DMS 273 treated with DMSO at 0.1 percent for 48 hours (cell line): Measurements from ENCODE around the gene CXCL16.

Experiments used
- DNase-seq: peaks from one replicate; lab custom pipeline; 2025; lab: John Stamatoyannopoulos, UW

Gene CXCL16

GRCh38 chr17:4739122-4740024 lies at the start of gene CXCL16, which contains the start of gene ZMYND15:
Gene CXCL16, minus strand, starts transcription at chr17:4739928. Its CDS starts 589 bp downstream, at chr17:4739339.
Gene ZMYND15, plus strand, starts transcription at chr17:4739833. Its CDS starts 716 bp downstream, at chr17:4740549.
- no peak for DNase-seq

DNA sequence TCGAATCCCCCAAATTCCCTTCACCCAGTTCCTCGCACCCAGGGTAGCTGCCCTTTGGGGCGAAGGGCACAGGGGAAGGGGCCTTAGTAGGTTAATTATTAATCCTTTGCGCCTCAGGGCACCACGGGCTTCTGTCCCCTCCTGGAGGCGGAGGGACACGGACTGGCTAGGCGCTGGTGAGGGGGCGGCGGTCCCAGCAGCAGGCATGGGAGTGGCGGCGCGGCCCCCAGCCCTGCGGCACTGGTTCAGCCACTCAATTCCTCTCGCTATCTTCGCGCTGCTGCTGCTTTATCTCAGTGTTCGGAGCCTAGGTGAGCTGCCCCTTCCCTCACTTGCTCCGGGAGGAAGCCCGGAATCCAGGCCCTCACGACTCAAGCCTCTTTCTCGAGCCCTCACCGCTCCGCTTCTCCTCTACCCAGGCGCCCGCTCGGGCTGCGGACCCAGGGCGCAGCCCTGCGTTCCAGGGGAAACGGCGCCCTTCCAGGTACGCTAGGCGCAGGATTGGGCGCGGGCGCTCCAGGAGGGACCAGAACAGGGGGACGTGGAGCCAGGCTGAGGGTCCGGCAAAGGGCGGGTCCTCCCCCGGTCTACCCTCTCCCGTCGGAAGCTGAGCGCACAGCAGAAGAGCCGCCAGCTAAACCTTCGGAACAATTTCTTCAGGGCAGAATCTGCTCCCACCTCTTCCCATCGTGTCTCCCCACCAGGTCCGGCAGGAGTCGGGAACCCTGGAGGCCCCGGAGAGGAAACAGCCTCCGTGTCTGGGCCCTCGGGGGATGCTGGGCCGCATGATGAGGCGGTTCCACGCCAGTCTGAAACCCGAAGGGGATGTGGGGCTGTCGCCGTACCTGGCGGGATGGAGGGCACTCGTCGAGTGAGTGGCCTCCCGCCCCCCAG lies 49.3 kb upstream of the CXCL16 start, which contains the start of gene GLTPD2:
Gene GLTPD2, plus strand, starts transcription at position 158 of the 894 bp plus-strand sequence. Its CDS starts 48 bp downstream, at position 206.
- no peak for DNase-seq

DNA sequence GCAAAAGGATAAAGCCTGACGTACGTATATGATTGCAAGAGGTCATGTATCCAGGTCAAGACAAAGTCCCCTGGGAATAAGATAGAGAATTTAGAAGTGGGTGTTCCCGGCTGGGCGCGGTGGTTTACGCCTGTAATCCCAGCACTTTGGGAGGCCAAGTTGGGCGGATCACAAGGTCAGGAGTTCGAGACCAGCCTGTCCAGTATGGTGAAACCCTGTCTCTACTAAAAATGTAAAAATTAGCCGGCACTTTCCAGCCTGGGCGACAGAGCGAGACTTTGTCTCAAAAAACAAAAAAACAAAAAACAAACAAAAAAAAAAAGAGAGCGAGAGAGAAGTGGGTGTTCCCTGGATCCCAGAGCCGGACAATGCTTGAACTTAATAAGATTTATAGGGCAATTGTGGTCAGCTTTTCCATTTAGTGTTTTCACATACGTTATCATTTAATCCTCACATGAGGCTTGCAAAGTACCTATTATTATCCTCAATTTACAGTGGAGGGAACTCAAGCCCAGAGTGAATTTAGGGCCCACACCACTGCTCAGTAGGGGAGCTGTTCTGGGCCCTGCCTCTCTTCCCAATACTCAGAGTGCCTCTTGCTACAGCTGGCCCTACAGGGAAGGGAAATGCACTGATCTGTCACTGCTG lies 48.6 kb upstream of the CXCL16 start:
- DNase-seq, result no peak

DNA sequence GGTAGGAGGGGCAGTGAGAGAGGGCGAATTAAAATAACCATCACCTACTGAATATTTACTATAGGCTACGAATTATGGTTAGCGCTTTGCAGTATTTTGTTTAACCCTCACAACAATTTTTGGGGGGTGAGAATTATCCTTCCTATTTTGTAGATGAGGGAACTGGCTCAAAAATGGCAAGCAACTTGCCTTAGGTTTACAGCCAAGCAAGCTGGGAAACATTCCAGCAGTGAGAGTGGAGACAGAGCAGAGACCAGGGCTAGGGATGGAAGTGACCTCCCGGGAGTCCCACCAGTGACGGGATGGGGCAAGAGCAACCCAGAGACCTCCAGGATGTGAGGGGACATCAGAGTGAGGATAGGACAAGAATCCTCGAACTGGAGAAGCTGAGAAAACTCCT lies 46.8 kb upstream of the CXCL16 start:
- DNase-seq, result no peak

DNA sequence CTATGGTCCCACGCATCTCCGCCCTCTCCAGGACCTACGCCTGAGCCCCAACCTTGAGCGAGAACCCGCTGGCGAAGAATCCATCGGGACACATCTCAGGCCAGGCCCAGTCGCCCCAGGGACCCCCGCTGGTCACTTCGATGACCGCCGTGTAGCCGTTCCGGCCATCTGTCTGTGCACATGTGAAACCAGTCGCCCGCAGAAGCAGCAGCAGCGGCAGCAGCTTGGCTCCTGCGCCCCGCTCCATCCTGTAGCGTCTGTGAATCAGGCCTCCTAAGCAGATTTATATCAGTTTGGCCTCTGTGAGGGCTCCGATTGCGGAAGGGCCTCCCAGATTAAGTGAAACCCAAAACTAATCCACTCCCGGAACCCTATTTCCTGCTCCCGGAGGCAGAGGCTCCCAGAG lies 46.4 kb upstream of the CXCL16 start, which contains the start of gene VMO1:
Gene VMO1, minus strand, starts transcription at position 259 of the 406 bp plus-strand sequence. Its CDS starts 12 bp downstream, at position 247.
- DNase-seq, result no peak

GRCh38 chr17:4785311-4786105 lies 45.8 kb upstream of the CXCL16 start:
- DNase-seq, result no peak

GRCh38 chr17:4782652-4783051 lies 42.9 kb upstream of the CXCL16 start:
- no peak for DNase-seq

DNA sequence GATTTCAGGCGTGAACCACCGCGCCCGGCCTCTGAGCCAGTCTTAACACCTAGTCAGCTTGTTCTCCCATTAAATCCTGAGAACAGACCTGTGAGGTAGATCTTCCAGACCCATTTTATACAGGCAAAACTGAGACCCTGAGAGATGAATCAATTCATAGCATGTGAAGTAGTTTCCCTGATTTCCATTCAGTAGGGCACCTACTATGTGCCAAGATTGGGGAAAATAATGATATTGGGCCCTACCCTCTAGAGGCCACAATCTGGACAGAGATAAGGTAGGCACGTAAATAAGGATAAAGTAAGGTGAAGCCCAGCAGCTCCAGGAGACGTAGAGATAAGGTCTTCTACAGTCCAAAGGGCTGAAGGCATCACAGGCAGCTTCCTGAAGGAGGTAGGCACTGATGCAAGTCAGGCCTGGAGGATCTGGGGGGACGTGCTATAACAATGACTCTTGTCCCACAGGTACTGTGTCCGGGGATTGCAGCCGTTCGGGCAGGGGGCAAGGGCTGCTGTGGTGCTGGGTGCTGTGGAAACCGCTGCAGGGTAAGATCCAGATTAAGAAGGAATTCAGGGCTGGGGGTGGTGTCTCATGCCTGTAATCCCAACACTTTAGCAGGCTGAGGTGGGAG lies 40.7 kb upstream of the CXCL16 start:
- DNase-seq, result no peak

DNA sequence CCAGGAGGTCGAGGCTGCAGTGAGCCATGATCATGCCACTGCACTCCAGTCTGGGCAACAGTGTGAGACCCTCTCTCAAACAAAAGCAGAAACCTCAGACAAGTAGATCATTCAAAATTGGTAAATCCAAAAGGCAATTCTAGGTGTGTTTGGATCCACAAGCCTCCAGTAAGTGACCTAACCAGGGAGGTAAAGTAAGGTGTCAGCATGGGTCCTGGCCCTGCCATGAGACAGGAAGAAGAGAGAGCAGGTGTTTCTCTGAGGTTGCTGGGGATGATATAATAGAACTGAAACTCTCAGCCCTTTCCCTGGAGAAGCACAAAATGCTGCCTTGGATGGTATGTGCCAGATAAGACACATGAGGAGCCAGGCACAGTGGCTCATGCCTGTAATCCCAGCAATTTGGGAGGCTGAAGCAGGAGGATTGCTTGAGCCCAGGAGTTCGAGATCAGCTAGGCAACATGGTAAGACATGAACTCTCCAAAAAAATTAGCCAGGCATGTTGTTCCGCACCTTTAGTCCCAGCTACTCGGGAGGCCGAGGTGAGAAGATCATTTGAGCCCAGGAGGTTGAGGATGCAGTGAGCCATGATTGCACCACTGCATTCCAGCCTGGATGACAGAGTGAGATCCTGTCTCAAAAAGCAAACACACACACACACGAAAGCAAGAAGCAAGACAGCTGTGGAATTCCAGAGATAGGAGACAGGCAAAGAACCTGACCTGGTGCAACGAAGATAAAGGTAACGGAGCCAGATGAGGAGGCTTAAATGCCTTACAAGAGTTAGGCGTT lies 38.4 kb upstream of the CXCL16 start:
- no peak for DNase-seq

GRCh38 chr17:4772235-4772613 lies 32.5 kb upstream of the CXCL16 start:
- peak; percentile 59 for DNase-seq

GRCh38 chr17:4771519-4772234 lies 31.9 kb upstream of the CXCL16 start, which contains the start of gene TM4SF5:
Gene TM4SF5, plus strand, starts transcription at chr17:4771886. Its CDS starts 37 bp downstream, at chr17:4771923.
- DNase-seq, result peak; percentile 61

DNA sequence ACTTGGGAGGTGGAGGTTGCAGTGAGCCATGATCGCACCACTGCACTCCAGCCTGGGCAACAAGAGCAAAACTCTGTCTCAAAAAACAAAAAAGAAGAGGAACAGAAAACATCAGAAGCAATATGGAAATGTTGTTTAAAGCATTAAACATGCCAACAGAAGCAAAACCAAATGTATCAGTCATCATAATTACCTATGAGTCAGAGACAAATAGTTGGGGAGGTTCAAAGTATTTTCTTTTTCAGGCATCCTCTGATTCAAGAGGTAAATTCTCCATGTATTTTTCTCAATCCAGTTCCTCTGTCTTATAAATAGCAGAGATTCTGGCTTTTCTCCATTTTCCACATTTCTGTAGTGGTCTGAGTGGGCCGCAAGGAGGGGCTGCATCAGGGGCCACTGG lies 29.9 kb upstream of the CXCL16 start:
- no peak for DNase-seq

DNA sequence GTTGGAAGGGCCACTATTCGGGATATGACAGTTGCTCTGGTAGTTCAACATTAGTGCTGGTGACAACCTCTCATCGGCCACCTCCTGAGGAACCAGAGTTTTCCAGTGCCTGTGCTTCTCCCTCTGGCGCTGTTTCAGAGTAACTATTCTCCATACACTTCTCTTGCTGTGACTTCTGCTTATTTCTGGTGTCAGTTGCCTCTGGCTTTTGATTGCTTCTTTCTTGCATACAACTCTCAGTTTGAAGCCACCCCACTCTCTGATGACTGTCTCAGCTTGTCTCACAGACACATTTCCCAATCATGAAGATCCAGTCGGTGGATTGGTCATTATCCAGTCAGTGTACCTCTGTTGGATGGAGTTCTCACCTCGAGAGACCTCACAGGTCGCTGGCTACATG lies 28.6 kb upstream of the CXCL16 start:
- DNase-seq, result no peak

DNA sequence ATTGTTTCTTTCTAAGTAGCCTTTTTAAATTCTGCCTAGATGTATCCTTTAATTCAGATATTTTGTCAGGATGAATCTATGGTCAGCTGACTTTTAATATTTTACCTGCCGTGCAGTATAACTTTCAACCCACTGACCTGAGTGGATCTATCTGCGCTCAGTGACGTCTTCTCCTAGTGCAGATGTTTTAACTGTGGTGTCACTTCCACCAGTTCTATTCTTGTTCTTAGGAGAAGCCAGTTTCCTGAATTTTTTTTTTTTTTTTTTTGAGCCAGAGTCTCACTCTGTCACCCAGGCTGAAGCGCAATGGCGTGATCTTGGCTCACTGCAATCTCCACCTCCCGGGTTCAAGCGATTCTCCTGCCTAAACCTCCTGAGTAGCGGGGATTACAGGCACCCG lies 27.0 kb upstream of the CXCL16 start:
- no peak for DNase-seq

DNA sequence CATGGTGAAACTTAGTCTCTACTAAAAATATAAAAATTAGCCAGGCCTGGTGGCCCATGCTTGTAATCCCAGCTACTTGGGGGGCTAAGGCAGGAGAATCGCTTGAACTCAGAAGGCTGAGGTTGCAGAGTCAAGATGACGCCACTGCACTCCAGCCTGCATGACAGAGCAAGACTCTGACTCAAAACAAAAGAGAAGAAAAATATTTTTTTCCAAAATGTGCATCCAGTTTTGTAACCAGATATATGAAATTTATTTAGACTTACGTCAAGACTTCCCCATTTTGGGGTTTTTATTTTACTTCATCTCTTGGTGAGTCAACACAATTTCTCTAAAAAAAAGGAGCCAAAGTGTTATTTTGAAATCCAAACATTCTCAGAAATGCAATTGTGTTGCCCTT lies 26.5 kb upstream of the CXCL16 start:
- DNase-seq, result no peak

DNA sequence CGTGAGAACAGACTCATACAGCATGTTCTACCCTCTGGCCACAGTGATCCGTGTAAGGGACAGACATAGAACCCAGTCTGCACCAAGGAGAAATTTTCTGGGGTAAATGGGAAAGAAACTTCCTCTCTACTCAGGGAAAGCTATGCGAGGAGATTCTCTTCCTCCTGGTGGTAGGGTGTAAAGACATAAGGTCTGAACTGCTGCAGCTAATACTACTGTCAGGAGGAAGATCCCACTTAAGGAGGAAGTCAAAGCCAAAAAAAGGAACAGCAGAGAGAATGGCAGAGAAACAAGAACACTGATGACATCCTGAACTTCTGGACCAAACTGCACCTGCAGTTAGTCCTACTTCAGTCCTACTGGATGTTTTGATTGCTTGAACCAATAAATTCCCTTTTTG lies 24.9 kb upstream of the CXCL16 start:
- no peak for DNase-seq

- DNase-seq, result no peak
These were observed 20.1 kb upstream of the CXCL16 start for GRCh38 chr17:4759776-4760236.

DNA sequence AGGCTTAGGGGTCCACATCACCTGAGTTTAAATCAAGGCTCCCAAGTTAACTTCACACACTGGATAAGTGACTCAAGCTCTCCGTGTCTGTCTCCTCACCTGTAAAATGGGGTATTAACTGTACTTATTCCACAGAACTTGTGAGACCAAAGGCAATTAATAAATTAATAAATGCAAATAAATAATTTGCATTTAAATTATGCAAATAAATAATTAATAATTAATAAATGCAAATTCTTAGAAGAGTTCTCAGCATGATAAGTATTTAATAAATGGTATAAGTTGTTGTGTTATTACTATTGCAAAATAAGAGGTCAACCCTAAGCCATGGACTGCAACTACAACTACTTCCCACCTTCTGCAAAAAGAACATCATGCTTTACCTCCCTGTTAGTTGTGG lies 13.7 kb upstream of the CXCL16 start:
- no peak for DNase-seq

DNA sequence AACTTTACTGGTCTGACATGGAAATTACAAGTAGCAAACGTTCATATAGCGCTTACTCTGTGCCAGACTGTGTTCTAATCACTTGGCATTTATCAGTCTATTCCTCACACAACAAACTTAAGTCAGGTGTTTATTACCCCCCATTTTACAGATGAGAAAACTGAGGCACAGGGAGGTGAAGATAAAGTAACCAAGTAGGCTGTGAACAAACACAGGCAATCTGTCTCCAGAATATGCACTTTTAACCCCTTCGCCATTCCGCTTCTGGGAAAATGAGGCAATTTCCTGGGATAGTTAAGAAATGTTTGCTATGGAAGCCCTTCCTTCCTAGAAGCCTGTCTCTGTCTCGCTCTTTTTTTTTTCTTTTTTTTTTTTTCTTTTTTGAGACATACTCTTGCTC lies 12.2 kb upstream of the CXCL16 start:
- DNase-seq, result no peak
